H1 (cell line): Measurements from ENCODE around the gene CDH8. TPM values are rescaled to one million over a fixed set of nuclear protein-coding genes. Genes with fewer than 3 reads are reported as not detected.

ENCODE experiments used
- BACH1 ChIP-seq: IDR thresholded peaks from 2 replicates; pipeline ENCODE4 v1.6.1; 2012; ENCODE audit warnings: low read length, improper control_type of control experiment
- CHD7 ChIP-seq: fragments of 300-600 bp; sonication (generic); IDR thresholded peaks from 2 replicates; pipeline ENCODE4 v1.7.1; 2012; ENCODE audit warnings: low read length, moderate library complexity, mild to moderate bottlenecking, inconsistent platforms; ENCODE audit not compliant: insufficient replicate concordance
- HDAC6 ChIP-seq: IDR thresholded peaks from one replicate; pipeline ENCODE4 v1.7.1; 2012; ENCODE audit warnings: low read depth, mild to moderate bottlenecking, inconsistent platforms, low read length, moderate library complexity
- JUND ChIP-seq: IDR thresholded peaks from 2 replicates; pipeline ENCODE4 v1.6.1; 2011; ENCODE audit warnings: mild to moderate bottlenecking, improper control_type of control experiment, low read length
- YY1 ChIP-seq: IDR thresholded peaks from 2 replicates; pipeline ENCODE4 v1.6.1; 2011; ENCODE audit warnings: low read depth, mild to moderate bottlenecking, low read length
- polyA plus RNA-seq, 7 experiments: library from polyadenylated mRNA; depleted of rRNA in 3 of 7; stranded (reverse) in 5 of 7; unstranded in 2 of 7; fragments of >200 nt in 5 of 7; fragments of 200-250 nt in 2 of 7; gene quantifications; 1 replicate in 5 of 7; 2 replicates in 1 of 7; 4 replicates in 1 of 7; pipeline versions ENCODE4 v1.2.1 to v1.2.3, GENCODE V29; 2011 to 2013; ENCODE audit warnings: missing spikeins in 2 of 7, mixed read lengths in 2 of 7
- total RNA-seq: library from RNA; stranded (reverse); fragmentation: NEBNext Ultra II Directional; extraction: Animal tissue kit (Norgen Biotek cat#: 25700); gene quantifications from 2 replicates; pipeline ENCODE4 v1.2.1, GENCODE V29; 2021
- TF ChIP-seq, protein P1 (sequence below): IDR thresholded peaks from 2 replicates; pipeline ENCODE4 v1.6.1; 2012; ENCODE audit warnings: inconsistent platforms
- TF ChIP-seq, protein P2 (sequence below): IDR thresholded peaks from 2 replicates; pipeline ENCODE4 v1.6.1; 2012; ENCODE audit warnings: inconsistent platforms

CDH8 gene
- total and polyA plus RNA-seq, 2 of the 8 experiments (the other 6 are each of a cell fraction or from before 2014, with no cell fraction given): 7.7 to 8.4 TPM

GRCh38 chr16:61681673-61682072, 354.6 kb downstream of the CDH8 start (continued):
- TF ChIP-seq CHD7: no peak
- TF ChIP-seq, protein P1, sequence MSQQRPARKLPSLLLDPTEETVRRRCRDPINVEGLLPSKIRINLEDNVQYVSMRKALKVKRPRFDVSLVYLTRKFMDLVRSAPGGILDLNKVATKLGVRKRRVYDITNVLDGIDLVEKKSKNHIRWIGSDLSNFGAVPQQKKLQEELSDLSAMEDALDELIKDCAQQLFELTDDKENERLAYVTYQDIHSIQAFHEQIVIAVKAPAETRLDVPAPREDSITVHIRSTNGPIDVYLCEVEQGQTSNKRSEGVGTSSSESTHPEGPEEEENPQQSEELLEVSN: no peak
- no peak for TF ChIP-seq YY1
- TF ChIP-seq, protein P2, sequence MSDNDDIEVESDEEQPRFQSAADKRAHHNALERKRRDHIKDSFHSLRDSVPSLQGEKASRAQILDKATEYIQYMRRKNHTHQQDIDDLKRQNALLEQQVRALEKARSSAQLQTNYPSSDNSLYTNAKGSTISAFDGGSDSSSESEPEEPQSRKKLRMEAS: no peak
- TF ChIP-seq BACH1: no peak
- no peak for TF ChIP-seq JUND
- no peak for TF ChIP-seq HDAC6
- TF ChIP-seq, all 59 proteins: peak for 0
